ENCODE measurements around the gene LMNTD2.

GRCh38 chr11:581342-581741 lies 20.8 kb upstream of the LMNTD2 start:
- TF ChIP-seq POLR2AphosphoS5 (IDR thresholded peaks at IDR 0.05; ENCODE audit: borderline replicate concordance, low read depth, low read length) (no peak), EZH2 (IDR thresholded peaks at IDR 0.05) (no peak), FOXP2 (optimal IDR thresholded peaks at IDR 0.05; ENCODE audit: control extremely low read depth, extremely low read length, insufficient read depth) (no peak)
